ENCODE results near the gene STX18.
"Not testable (repeated sequence)": the region's sequence is repeated elsewhere in the genome, so short reads cannot be mapped to it uniquely, and the experiment has no call there.

STX18 gene

DNA sequence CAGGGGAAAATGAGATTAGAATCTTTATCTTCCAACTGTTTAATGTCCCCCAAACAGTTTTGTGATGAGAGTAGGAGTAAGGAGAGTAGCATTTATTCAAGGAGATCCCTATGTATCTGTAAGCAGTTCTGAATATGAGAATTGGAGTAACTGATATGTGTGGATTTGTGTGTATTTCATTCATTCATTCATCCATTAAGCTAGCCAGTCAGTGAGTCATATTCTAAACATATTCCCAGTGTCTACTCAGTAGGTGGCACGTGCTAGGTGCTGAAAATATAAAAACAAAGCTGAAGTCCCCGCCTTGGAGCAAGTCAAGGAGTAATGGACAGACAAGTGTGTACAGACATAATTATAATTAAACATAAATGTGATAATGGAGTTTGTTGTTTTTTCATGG, 12.4 kb upstream of the STX18 start:
- DNase-seq = no peak

- DNase-seq = not testable (repeated sequence)
Measured at GRCh38 chr4:4552042-4552441, 10.2 kb upstream of the STX18 start.

- DNase-seq = not testable (repeated sequence)
Measured at GRCh38 chr4:4550161-4550560, 8.3 kb upstream of the STX18 start.

GRCh38 chr4:4549534-4549933, 7.7 kb upstream of the STX18 start:
- no peak for DNase-seq

DNA sequence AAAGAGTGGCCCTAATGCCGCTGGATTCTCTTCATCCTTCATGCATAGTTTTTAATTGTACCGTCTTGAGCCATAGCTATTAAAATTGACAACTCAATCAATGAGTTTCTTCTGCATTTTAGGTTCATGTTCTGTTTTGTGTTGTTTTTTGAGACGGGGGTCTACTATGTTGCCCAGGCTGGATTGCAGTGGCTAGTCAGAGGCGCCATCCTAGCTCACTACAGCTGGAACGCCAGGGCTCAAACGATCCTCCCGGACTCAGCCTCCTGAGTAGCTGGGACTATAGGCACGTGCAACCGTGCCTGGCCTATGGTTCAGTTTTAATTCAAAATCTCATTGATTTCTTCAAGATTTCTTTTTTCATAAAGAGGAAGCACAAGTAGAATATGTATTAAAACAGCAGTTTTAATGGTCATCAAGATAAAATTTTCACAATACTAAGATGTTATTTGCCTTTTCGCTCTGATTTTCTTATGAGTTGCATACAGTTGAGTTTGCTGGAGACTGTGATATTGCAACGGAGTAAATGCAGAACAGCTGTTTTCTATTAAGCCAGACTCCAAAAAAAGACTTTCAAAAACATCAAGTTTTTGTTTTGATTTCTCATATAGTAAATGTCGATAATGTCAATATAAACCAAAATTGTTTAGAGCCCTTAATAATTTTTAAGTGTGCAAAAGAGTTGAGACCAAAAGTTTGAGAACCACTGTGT, 1.1 kb upstream of the STX18 start:
- no peak for DNase-seq

- DNase-seq = peak in 2 of 5 experiments; percentile 10 to 59
Measured at GRCh38 chr4:4541040-4541631, 712 bp downstream of the STX18 start.

GRCh38 chr4:4539481-4539880, 2.4 kb downstream of the STX18 start:
- no peak for DNase-seq

DNA sequence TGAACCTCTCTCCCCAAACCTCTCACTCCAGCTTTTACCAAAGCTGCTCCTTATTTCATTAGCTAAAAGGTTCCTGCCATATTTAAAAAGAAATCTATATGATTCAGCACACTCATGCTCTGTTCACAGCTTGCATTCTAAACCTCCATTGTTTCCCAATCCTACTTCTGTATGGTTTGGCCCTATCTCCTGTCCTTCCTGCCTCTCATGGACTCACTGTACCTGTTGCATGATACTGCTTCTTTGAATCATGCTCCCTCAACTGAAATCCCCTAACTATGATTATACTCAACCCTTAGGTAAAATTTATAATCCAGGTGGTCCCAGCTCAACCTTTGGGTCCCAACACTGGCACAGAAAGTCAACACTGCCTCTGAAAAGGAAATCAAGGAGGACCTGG, 6.3 kb downstream of the STX18 start:
- DNase-seq = no peak

DNA sequence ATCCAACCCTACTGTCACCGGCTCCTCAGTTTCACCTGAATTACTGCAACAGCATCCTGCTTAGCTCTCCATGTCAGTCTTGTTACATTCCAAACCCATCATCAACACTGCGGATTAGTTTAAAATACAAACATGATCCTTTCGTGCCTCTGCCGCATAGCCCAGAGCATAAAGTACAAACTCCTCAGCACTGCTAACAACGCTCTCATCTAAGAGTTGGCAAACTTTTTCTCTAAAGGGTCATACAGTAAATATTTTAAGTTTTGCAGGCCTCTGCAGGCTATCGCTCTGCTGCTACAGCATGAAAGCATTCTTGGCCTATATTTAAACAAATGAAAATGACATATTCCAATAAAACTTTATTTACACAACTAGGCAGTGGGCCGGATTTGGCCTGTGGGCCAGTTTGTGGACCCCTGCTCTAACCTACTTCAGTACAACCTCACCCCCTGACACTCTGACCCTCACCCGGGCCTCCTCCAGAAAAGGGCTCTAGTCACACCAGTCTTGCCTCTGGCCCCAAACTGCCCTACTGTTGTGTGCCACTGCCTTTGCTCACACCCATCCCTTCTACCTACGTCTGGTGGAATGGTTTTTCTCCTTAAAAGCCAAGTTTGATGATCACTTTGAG, 7.2 kb downstream of the STX18 start:
- DNase-seq = no peak

DNA sequence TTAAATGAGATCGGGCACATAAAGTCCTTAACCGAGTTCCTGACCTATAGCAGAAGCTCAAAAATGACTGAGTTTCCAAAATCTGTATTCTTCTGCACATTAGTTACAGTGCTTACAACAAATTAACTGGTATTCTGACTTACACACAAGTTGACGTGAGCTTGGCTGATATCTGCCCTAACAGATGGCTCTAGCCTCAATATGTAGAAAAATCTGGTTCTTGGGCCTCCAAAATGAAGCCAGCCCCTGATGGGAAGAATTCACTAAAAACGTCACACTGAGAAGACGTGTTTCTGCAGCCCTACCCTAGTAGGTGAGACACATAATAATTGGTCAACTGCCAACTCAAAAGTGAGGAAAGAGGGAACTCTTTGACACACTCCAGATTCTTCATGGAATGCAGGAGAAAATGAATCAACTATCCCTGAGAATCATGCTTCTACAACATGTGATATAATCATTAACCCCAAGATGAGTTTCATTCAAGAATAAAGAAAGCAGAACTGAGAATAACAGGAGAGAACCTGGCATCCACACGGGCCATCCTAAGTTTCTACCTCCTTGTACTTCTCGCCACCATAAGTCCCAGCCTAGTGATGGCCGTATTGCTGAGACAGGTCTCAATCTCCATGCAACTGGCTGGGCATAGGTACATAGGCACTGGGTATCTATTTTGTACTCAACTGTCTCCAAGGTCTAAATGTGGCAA, 8.2 kb downstream of the STX18 start:
- no peak for DNase-seq

DNA sequence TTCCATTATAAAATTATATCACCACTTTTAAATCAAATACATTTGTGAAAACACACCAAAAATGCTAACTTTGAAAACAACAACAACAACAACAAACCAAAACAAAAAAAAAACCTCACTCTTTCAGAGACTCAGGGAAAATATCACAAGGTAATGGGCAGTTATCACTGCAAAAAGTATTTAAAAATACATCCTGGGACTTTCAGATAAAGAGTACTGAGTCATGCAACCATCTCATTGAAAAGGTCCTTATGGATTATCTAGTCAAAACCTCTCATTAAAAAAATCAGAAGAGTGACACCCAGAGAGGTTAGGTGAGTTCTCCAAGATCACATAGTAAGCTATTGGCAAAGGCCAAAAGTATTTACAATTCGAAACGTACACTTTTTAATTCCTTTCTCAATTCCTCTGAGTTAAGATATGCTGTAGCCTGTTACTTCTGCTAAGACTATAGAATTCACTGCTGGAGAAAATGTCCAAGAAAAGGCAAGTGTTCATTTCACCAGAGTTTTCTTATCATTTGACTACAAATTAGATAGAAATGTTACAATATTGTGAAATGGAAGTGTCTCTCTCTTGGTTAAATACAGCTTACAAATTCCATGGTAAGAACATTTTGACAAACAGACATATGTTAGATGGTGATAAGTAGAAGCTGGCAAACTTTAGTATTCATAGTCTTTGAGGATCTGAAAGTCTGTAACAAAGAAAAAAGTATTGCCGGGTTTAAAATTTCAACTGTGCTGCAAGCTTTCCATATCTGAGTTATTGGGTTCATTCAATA, 9.3 kb downstream of the STX18 start:
- DNase-seq = no peak

GRCh38 chr4:4529392-4529791, 12.5 kb downstream of the STX18 start:
- no peak for DNase-seq

GRCh38 chr4:4526401-4526800, 15.4 kb downstream of the STX18 start:
- no peak for DNase-seq

DNA sequence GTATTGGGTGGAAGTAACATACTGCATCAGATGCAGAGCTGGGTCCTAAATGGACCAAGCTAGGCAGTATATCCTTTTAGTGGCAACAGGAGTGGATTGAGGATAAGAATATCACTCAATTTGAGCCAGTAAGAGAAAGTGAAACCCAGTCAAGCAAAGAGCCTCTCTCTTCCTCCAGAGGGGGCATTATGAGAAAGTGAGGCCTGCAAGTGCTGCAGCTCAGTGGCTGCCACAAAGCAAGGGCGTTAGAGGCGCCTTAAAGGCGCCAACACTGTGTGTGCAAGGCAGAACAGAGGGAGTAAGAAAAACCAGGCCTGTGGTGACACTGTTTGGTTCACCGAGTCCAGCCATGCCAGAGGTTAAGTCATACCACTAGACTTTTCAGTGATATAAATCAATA, 17.5 kb downstream of the STX18 start:
- peak in 4 of 5 experiments; percentile 4 to 86 (median 25) for DNase-seq

GRCh38 chr4:4521731-4522130, 20.1 kb downstream of the STX18 start:
- no peak for DNase-seq

GRCh38 chr4:4521136-4521535, 20.7 kb downstream of the STX18 start:
- DNase-seq = no peak

DNA sequence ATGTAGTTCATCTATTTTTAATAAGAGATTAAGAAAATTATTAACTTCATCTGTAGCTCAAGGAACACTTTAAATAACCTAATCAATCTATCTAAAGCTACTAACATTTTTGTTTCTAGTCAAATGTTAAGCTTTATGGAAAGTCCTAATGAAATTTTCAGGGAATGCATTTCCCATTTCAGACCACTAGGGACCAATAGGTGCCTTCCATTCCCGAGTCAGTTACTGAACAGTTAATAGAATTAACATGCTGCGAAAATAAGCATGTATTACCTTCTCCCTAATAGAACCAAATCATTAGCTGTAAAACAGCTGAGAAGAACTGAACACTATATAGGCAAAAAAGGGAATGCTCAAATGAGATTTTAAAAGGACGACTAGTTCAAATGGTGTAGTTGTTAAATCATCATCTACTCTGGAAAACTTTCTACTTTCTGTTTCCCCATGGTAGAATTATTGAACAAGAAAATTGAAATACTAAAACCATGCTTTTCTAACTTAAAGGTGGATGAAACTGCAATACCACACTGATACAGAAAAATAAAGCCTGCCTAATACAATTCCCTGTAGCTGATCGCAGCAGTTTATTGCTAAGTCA, 22.5 kb downstream of the STX18 start:
- DNase-seq = no peak

- no peak for DNase-seq
Measured at GRCh38 chr4:4518747-4519146, 23.1 kb downstream of the STX18 start.

- no peak for DNase-seq
Measured at GRCh38 chr4:4514786-4515185, 27.1 kb downstream of the STX18 start.

GRCh38 chr4:4512282-4512681, 29.6 kb downstream of the STX18 start:
- DNase-seq = no peak

- DNase-seq = not testable (repeated sequence)
Measured at GRCh38 chr4:4510641-4511040, 31.2 kb downstream of the STX18 start.

DNA sequence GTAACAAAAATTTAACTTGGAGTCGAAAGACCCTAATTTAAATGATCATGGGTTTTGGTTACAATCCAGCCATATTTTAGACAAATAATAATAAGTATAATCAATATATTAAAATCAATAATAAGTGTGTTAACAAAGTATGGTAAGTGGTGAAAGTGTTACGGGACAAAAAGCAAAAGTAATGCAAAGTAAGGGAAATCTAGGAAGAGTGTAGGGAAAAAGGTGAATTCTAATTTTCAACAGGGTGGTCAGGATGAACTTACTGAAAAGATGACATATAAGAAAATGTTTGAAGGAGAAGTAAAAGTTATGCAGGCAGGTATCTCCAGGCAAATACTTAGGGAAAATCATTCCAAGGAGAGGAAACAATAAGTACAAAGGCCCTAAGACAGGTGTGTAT, 32.3 kb downstream of the STX18 start:
- no peak for DNase-seq
